Uterus (tissue), 2 donors: Measurements from ENCODE around the gene DDC.

ENCODE experiments used
- POLR2A ChIP-seq, 2 donors: fragments of 450-650 bp; IDR thresholded peaks; one replicate each; pipeline ENCODE4 v1.6.1; 2016; ENCODE audit warnings: antibody characterized with exemption in 2 of 2, mild to moderate bottlenecking in 1 of 2, moderate library complexity in 1 of 2
- TF ChIP-seq, protein P1 (sequence below), 4 experiments: fragments of 200-600 bp in 2 of 4; fragments of 450-650 bp in 2 of 4; sonication (generic) in 2 of 4; IDR thresholded peaks; one replicate each; pipeline ENCODE4 v1.5.1; 2016 to 2019; ENCODE audit warnings: antibody characterized with exemption in 4 of 4, mild to moderate bottlenecking in 2 of 4, moderate library complexity in 1 of 4

DNA sequence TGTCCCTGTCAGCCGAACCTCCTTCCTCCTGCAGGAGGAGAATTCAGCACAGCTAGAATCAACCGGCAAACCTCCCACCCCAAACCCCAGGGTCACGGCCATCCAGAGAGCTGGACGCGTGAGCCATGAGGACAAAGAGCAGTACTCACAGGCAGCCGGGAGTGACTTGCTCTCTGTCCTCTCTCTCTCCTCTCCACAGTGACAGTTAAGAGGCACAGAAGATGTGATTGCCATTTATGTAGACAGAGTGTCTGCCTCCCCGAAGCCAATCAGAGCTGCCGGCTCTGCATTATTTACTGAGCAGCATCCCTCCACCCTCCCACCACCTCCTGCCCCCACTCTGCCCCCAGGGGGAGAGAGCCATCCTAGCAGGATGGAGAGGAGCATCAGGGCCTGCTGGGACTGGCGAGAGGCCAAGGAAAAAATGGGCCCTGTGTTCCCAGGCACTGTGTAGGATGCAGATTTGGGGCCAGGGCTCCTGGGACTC lies 4.3 kb downstream of the DDC start:
- TF ChIP-seq, protein P1, sequence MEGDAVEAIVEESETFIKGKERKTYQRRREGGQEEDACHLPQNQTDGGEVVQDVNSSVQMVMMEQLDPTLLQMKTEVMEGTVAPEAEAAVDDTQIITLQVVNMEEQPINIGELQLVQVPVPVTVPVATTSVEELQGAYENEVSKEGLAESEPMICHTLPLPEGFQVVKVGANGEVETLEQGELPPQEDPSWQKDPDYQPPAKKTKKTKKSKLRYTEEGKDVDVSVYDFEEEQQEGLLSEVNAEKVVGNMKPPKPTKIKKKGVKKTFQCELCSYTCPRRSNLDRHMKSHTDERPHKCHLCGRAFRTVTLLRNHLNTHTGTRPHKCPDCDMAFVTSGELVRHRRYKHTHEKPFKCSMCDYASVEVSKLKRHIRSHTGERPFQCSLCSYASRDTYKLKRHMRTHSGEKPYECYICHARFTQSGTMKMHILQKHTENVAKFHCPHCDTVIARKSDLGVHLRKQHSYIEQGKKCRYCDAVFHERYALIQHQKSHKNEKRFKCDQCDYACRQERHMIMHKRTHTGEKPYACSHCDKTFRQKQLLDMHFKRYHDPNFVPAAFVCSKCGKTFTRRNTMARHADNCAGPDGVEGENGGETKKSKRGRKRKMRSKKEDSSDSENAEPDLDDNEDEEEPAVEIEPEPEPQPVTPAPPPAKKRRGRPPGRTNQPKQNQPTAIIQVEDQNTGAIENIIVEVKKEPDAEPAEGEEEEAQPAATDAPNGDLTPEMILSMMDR (IDR thresholded peaks at IDR 0.05) = no peak
- TF ChIP-seq POLR2A (IDR thresholded peaks at IDR 0.05) = no peak
